AG09309 (cell line): ENCODE results near the gene TMIGD2.

Experiments used
- DNase-seq: peaks from one replicate; pipeline ENCODE4 v3.0.0-alpha.2; 2010; ENCODE audit warnings: low read depth
- H3K4me3 ChIP-seq: 2 replicates; pipeline ENCODE4 v1.5.1; 2011; ENCODE audit warnings: mild to moderate bottlenecking, low read depth, low read length, moderate library complexity; ENCODE audit not compliant: control insufficient read depth
- TF ChIP-seq, protein P1 (sequence below): IDR thresholded peaks from 2 replicates; pipeline ENCODE4 v1.5.1; 2011; ENCODE audit warnings: mild to moderate bottlenecking, low read depth, low read length, inconsistent platforms; ENCODE audit not compliant: insufficient read depth, control insufficient read depth; ENCODE audit errors: missing control alignments

TMIGD2 gene

DNA sequence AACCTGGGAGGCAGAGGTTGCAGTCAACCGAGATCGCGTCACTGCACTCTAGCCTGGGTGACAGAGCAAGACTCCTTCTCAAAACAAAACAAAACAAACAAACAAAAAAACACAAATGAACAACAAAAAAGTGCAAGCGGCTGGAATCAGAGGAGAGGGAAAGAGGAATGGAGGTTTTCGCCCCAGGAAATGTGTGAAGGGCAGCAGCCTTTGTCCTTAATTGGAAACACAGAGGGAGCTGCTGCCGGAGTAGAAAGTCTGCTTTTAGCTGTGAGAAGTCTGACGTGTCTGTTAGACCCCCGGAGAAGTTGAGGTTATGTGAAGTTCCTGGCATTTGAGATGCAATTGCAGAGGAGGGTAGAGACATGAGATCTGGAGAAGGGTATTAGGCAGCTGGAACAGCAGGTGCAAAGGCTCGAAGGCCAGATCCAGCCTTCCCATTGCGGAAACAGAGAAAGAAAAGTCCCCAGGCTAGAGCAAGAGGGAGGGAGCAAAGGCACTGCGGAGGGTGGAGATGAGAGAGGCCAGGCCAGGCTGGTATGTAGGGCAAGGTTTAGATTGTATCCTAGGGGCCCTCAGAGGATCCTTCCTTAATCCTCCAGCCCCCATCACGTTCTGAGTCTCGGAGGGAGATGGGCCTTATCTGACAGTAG is 473 bp downstream of the TMIGD2 start:
- TF ChIP-seq, protein P1, sequence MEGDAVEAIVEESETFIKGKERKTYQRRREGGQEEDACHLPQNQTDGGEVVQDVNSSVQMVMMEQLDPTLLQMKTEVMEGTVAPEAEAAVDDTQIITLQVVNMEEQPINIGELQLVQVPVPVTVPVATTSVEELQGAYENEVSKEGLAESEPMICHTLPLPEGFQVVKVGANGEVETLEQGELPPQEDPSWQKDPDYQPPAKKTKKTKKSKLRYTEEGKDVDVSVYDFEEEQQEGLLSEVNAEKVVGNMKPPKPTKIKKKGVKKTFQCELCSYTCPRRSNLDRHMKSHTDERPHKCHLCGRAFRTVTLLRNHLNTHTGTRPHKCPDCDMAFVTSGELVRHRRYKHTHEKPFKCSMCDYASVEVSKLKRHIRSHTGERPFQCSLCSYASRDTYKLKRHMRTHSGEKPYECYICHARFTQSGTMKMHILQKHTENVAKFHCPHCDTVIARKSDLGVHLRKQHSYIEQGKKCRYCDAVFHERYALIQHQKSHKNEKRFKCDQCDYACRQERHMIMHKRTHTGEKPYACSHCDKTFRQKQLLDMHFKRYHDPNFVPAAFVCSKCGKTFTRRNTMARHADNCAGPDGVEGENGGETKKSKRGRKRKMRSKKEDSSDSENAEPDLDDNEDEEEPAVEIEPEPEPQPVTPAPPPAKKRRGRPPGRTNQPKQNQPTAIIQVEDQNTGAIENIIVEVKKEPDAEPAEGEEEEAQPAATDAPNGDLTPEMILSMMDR = no peak
- no peak for DNase-seq
- H3K4me3 ChIP-seq = no peak overlapping the region

DNA sequence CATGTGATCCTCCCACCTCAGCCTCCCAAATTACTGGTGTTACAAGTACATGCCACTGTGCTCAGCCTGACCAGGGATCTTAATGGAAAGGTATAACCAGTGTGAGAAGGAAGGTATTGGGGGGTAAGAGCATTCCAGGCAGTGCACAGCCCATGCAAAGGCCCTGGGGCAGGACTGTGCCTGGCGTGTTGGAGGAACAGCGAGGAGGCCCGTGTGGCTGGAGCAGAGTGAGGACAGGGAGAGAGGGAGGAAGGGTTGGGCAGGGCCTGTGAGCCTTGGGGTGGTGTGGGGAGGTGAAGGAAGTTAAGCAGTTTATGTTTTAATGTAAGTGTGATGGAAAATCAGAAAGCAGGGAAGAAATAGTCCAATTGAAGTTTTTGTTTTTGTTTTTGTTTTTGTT is 1.6 kb downstream of the TMIGD2 start:
- no peak overlapping the region for H3K4me3 ChIP-seq
- TF ChIP-seq, protein P1 = no peak
- no peak for DNase-seq

DNA sequence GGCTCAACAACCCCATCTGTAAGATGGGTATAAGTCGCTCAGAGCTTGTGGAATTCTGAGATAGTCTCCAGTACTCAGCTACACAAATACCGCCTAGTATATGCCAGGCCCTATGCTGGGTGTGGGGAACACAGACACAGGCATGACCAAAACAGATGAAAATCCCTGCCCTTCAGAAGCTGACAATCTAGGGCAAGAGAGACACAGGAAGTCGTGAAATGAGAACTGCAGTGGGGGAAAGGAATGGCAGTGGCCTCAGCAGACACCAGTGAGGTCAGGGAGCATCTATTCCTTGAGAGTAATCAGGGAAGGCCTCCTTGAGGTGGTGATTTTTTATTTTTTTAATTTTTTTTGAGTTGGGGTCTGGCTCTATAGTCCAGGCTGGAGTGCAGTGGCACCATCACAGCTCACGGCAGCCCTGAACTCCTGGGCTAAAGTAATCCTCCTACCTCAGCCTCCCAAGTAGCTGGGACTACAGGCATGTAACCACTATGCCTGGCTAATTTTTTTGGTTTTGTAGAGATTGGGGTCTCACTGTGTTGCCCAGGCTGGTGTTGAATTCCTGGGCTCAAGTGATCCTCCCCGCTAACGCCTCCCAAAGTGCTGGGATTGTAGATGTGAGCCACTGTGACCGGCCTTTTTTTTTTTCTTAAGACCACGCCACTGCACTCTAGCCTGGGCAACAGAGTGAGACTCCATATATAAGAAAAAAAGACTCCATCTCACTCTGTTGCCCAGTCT is 3.2 kb downstream of the TMIGD2 start:
- H3K4me3 ChIP-seq = no peak overlapping the region
- no peak for DNase-seq
- TF ChIP-seq, protein P1 = no peak

DNA sequence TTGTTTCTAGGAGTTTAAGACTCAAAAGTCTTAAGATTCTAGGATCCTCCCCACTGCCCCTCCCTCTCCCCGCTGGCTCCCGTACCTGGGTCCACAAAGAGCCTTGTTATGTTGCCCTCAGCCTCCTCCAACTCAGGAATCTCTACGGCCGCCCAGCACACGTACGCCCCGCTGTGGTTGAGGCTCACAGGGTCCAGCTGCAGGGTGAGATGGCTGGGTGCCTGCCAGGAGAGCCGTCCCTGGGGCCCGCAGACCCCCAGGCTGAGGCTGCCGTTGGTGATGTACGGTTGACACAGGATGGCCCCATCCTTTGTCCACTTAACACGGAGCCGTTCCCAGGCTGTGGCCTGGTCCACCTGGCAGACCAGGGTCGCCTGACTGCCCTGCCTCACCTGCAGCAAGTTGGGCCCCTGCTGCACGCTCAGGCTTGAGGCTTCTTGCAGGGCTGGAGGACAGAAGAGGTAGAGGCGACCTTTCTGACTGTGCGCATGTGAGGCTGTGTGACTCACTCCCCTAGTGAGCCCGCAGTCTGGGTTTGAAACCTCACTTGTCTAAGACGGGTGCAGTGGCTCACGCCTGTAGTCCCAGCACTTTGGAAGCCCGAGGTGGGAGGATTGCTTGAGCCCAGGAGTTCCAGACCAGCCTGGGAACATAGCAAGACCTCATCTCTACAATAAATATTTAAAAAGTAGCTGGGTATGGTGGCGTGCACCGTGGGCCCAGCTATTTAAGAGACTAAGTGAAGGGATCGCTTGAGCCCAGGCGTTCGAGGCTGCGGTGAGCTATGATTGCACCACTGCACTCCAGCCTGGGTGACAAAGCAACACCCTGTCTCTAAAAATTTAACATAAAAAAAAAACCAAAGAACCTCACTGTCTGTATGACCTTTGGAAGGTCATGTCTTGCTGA is 4.0 kb downstream of the TMIGD2 start:
- no peak for DNase-seq
- TF ChIP-seq, protein P1 = no peak
- no peak overlapping the region for H3K4me3 ChIP-seq

DNA sequence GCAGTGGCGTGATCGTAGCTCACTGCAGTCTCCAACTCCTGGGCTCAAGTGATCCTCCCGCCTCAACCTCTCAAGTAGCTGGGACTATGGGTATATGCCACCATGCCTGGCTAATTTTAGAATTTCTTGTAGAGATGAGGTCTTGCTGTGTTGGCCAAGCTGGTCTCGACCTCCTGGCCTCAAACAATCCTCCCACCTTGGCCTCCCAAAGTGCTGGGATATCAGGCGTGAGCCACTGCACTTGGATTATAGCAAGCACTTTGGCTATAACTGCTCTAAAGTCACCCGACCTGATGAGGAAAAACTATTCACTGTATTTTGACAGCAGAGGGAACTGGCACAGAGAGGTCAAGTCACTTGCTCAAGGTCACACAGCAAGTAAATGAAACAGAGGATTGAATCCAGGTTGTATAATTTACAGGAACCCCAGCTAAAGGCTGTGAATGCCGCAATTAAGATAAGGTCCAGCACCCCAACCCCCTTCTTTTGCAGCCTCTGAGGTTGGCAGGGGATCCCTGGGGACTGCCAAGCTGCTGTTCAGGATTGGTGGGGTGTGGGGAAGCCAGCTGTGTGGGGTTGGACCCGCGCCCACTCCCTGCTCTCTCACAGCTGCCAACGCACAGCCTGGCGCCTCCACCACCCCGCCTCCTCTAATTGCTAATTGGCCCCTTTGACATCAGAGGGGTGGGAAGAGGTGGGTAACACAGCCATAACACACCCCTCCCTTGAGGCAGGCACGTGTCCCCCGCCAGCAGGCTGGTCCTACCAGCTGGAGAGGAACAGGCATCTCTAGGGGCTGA is 6.0 kb downstream of the TMIGD2 start:
- DNase-seq = no peak
- TF ChIP-seq, protein P1 = no peak
- H3K4me3 ChIP-seq = no peak overlapping the region

DNA sequence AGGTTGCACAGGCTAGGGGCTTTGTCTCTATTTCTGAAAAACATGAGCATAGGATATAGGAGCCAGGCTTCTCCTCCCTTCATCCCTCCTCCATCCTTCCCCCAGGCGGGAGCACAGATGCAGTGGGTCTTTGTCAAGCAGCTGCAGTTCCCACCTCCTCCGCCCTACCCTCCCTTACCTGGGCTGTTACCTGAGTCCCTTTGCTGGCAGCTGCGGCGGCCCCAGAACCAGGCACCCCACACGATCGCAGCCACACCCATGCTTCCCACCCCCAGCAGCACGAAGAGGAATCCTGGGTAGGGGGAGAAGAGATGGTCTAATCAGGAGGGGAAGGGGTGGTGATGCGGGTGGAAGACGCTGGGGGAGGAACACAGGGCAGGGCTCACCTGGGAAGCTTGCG is 7.8 kb downstream of the TMIGD2 start:
- TF ChIP-seq, protein P1 = no peak
- H3K4me3 ChIP-seq = no peak overlapping the region
- DNase-seq = no peak
